ENCODE measurements around the gene TRIM47.

The TRIM47 gene

GRCh38 chr17:75919611-75920010, 41.2 kb upstream of the TRIM47 start:
- no peak for TF ChIP-seq TAF1 (IDR thresholded peaks at IDR 0.05; ENCODE audit: borderline replicate concordance, low read depth, low read length)
- no peak for DNase-seq (ENCODE audit: insufficient read length)
- no peak for FAIRE-seq

- DNase-seq (ENCODE audit: insufficient read length) (no peak), FAIRE-seq (no peak)
- TF ChIP-seq POLR2AphosphoS5 (IDR thresholded peaks at IDR 0.05; ENCODE audit: low read depth, low read length), result no peak
- TF ChIP-seq TAF1 (IDR thresholded peaks at IDR 0.05; ENCODE audit: borderline replicate concordance, low read depth, low read length), result no peak
- TF ChIP-seq POLR2A (IDR thresholded peaks at IDR 0.05; ENCODE audit: low read depth, low read length), result no peak
These were observed 39.6 kb upstream of the TRIM47 start for GRCh38 chr17:75917917-75918445.

DNA sequence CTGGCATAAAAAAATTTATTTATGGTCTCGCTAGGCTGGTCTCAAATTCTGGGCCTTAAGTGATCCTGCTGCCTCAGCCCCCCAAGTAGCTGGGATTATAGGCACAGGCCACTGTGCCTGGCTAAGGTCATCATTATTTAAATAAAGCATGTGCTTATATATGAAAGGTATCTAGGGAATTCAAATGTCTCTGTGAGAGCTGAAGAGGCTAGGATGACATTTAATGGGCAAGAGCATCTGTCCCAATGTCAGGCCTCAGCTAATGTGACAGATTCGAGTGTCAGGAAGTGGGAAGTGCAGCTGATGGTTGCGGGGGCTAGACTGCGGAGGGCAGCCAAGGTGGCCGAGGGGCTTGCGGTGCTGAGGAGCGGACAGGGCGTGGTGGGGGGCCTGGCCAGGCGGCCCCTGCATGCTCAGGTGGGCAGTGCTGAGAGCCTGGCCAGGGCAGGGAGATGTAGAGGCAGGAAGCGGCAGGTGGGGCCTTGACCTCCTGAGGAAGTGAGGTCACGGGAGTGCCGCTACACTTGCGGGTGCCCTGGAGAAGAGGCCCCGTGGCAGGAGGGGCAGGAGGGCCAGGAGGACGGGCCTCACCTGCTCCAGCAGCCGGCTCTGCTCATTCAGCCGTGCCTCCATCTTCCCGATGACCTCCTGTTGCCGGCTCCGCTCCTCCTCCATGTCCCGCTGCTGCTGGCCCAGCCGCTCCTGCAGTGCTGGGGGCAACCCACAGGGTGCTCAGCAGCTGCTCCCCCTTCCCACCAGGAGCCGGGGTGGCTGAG, 38.9 kb upstream of the TRIM47 start:
- DNase-seq (ENCODE audit: insufficient read length) (no peak), FAIRE-seq (no peak)
- TF ChIP-seq POLR2AphosphoS5 (IDR thresholded peaks at IDR 0.05; ENCODE audit: low read depth, low read length) (no peak), TAF1 (IDR thresholded peaks at IDR 0.05; ENCODE audit: borderline replicate concordance, low read depth, low read length) (no peak), POLR2A (IDR thresholded peaks at IDR 0.05; ENCODE audit: low read depth, low read length) (no peak)

DNA sequence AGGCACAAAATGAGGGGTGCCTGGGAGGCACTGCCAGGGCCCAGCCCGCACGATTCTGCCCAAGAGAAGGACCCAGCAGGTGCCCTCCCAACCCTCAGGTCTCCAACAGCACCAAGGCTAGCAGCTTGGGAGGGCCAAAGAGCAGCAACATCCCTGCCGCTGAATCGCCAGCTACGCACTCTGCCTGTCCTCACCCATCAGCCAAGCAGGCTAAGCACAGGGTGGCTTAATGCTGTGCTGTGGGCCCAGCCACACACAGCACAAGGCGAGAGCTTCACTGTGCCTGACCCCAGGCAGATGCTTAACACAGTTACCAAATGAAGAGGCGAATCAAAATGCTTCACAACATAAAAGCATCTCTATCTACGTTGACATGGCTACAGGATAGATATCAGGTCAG, 36.9 kb upstream of the TRIM47 start:
- TF ChIP-seq POLR2A (IDR thresholded peaks at IDR 0.05; ENCODE audit: low read depth, low read length), result no peak
- TF ChIP-seq POLR2AphosphoS5 (IDR thresholded peaks at IDR 0.05; ENCODE audit: low read depth, low read length), result no peak
- TF ChIP-seq TAF1 (IDR thresholded peaks at IDR 0.05; ENCODE audit: borderline replicate concordance, low read depth, low read length), result no peak
- DNase-seq (ENCODE audit: insufficient read length), result no peak
- FAIRE-seq, result no peak

- TF ChIP-seq POLR2A (IDR thresholded peaks at IDR 0.05; ENCODE audit: low read depth, low read length) (no peak), POLR2AphosphoS5 (IDR thresholded peaks at IDR 0.05; ENCODE audit: low read depth, low read length) (no peak), TAF1 (IDR thresholded peaks at IDR 0.05; ENCODE audit: borderline replicate concordance, low read depth, low read length) (no peak)
- no peak for FAIRE-seq
- no peak for DNase-seq (ENCODE audit: insufficient read length)
These were observed 36.4 kb upstream of the TRIM47 start for GRCh38 chr17:75914643-75915267.

- TF ChIP-seq POLR2A (IDR thresholded peaks at IDR 0.05; ENCODE audit: low read depth, low read length) (no peak), POLR2AphosphoS5 (IDR thresholded peaks at IDR 0.05; ENCODE audit: low read depth, low read length) (no peak)
- FAIRE-seq (no peak), DNase-seq (ENCODE audit: insufficient read length) (no peak)
These were observed 35.3 kb upstream of the TRIM47 start for GRCh38 chr17:75913537-75914210.

GRCh38 chr17:75910699-75911098, 32.3 kb upstream of the TRIM47 start:
- TF ChIP-seq POLR2A (IDR thresholded peaks at IDR 0.05; ENCODE audit: low read depth, low read length), result no peak
- no peak for TF ChIP-seq POLR2AphosphoS5 (IDR thresholded peaks at IDR 0.05; ENCODE audit: low read depth, low read length)
- no peak for TF ChIP-seq TAF1 (IDR thresholded peaks at IDR 0.05; ENCODE audit: borderline replicate concordance, low read depth, low read length)
- DNase-seq (ENCODE audit: insufficient read length) (no peak), FAIRE-seq (no peak)

- no peak for DNase-seq (ENCODE audit: insufficient read length)
- TF ChIP-seq TAF1 (IDR thresholded peaks at IDR 0.05; ENCODE audit: borderline replicate concordance, low read depth, low read length) (no peak), POLR2AphosphoS5 (IDR thresholded peaks at IDR 0.05; ENCODE audit: low read depth, low read length) (no peak), POLR2A (IDR thresholded peaks at IDR 0.05; ENCODE audit: low read depth, low read length) (no peak)
- no peak for FAIRE-seq
These were observed 31.5 kb upstream of the TRIM47 start for GRCh38 chr17:75909812-75910274.

- DNase-seq (ENCODE audit: insufficient read length) (no peak), FAIRE-seq (no peak)
- TF ChIP-seq POLR2A (IDR thresholded peaks at IDR 0.05; ENCODE audit: low read depth, low read length) (no peak), TAF1 (IDR thresholded peaks at IDR 0.05; ENCODE audit: borderline replicate concordance, low read depth, low read length) (no peak), POLR2AphosphoS5 (IDR thresholded peaks at IDR 0.05; ENCODE audit: low read depth, low read length) (no peak)
These were observed 30.9 kb upstream of the TRIM47 start for GRCh38 chr17:75909051-75909811.

- DNase-seq (ENCODE audit: insufficient read length), result no peak
- TF ChIP-seq TAF1 (IDR thresholded peaks at IDR 0.05; ENCODE audit: borderline replicate concordance, low read depth, low read length), result no peak
- TF ChIP-seq POLR2AphosphoS5 (IDR thresholded peaks at IDR 0.05; ENCODE audit: low read depth, low read length), result no peak
- no peak for TF ChIP-seq POLR2A (IDR thresholded peaks at IDR 0.05; ENCODE audit: low read depth, low read length)
- FAIRE-seq, result no peak
These were observed 29.8 kb upstream of the TRIM47 start for GRCh38 chr17:75908201-75908600.
